HG03521 (cell line): Measurements from ENCODE around the gene IFIT3.
"Not testable (repeated sequence)": the region's sequence is repeated elsewhere in the genome, so short reads cannot be mapped to it uniquely, and the experiment has no call there.

Experiments
- ATAC-seq: cut with Tn5 transposase; IDR thresholded peaks from one replicate; pipeline ENCODE4 v1.9.1; 2021; ENCODE audit warnings: mild to moderate bottlenecking, moderate library complexity; ENCODE audit not compliant: unreplicated experiment

IFIT3 gene

GRCh38 chr10:89303161-89303560 lies 24.6 kb upstream of the IFIT3 start:
- no peak for ATAC-seq

- no peak for ATAC-seq
Measured at GRCh38 chr10:89304026-89304425, 23.8 kb upstream of the IFIT3 start.

- no peak for ATAC-seq
Measured at GRCh38 chr10:89304446-89304845, 23.4 kb upstream of the IFIT3 start.

- ATAC-seq, result no peak
Measured at GRCh38 chr10:89304925-89305324, 22.9 kb upstream of the IFIT3 start.

- ATAC-seq, result no peak
Measured at GRCh38 chr10:89305766-89306433, 21.9 kb upstream of the IFIT3 start.

- no peak for ATAC-seq
Measured at GRCh38 chr10:89306434-89307268, 21.1 kb upstream of the IFIT3 start.

GRCh38 chr10:89307269-89307577 lies 20.6 kb upstream of the IFIT3 start:
- no peak for ATAC-seq

GRCh38 chr10:89308266-89308665 lies 19.5 kb upstream of the IFIT3 start:
- no peak for ATAC-seq

- ATAC-seq, result no peak
Measured at GRCh38 chr10:89308736-89309135, 19.1 kb upstream of the IFIT3 start.

- no peak for ATAC-seq
Measured at GRCh38 chr10:89309156-89310055, 18.4 kb upstream of the IFIT3 start.

- ATAC-seq, result no peak
Measured at GRCh38 chr10:89310056-89310893, 17.5 kb upstream of the IFIT3 start.

GRCh38 chr10:89312973-89313372 lies 14.8 kb upstream of the IFIT3 start:
- ATAC-seq, result no peak

GRCh38 chr10:89314676-89315075 lies 13.1 kb upstream of the IFIT3 start:
- ATAC-seq, result no peak

- not testable (repeated sequence) for ATAC-seq
Measured at GRCh38 chr10:89318047-89318446, 9.8 kb upstream of the IFIT3 start.

- not testable (repeated sequence) for ATAC-seq
Measured at GRCh38 chr10:89325081-89325480, 2.7 kb upstream of the IFIT3 start.

- not testable (repeated sequence) for ATAC-seq
Measured at GRCh38 chr10:89325856-89326255, 1.9 kb upstream of the IFIT3 start.

GRCh38 chr10:89329151-89329550 lies 1.4 kb downstream of the IFIT3 start:
- ATAC-seq, result no peak

- ATAC-seq, result not testable (repeated sequence)
Measured at GRCh38 chr10:89330014-89330413, 2.2 kb downstream of the IFIT3 start.

GRCh38 chr10:89330537-89331212 lies 2.9 kb downstream of the IFIT3 start:
- ATAC-seq, result no peak
